NCI-H748 (cell line): ENCODE data around the gene SLC48A1.

Experiments
- DNase-seq: peaks from one replicate; lab custom pipeline; 2025; ENCODE audit not compliant: unreplicated experiment; lab: John Stamatoyannopoulos, UW

The SLC48A1 gene

GRCh38 chr12:47773062-47773857 is at the start of gene SLC48A1:
Gene SLC48A1, plus strand, starts transcription at chr12:47773238. Its CDS starts 67 bp downstream, at chr12:47773305.
- peak; percentile 80 for DNase-seq

DNA sequence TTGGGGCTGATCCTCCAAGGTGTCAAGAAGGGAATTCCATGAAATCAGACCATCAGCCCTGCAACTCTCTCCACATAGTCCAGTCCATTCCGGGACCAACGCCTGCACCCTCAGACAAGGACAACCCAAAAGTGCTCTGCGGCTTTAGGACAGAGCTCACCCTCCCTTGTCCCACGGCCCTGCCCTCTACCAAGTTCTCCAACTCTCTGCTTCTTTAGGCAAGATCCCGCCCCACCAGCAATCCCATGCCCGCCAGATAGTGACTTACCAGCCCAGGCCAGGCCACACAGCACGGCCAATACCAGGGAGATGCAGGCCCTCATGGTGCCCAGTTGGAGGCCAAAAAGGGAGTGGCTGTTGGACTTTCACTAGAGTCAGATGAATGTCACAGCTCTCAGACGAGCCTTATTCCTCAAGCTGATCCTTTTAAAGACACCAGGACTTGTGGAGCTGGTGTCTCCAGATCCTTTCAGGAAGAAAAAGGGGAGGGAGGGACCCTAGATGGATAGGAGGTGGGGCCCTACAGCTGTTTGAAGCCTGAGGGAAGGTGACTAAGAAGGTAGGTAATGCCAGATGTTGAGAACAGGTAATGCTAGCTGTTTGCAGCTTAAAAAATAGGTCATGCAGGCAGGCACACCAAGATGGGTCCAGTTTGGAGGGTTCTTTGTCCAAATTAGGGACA is 47.8 kb upstream of the SLC48A1 start, which contains the start of gene ENDOU:
TSS of gene ENDOU (minus strand) at position 400 of the 682 bp plus-strand sequence. CDS start at position 323, 77 bp downstream.
- no peak for DNase-seq

DNA sequence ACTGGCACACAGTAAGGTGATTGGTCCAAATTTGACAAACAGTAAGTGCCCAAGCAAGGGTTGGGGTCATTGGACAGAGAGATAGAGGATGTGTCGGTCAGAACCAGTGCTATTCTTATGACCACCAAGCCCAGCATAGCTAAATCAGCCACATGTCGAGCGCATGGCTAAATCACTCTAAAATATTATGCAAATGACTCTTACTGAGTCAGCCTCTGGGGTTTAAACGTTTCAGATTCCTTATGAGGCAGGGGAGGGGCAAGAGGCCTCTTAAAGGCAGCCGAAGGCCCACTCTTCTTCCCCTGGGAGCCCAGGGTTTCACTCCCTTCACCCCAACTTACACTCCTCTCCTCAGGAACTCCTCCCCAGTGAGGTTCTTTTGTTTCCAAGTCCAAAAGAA is 47.1 kb upstream of the SLC48A1 start:
- DNase-seq = no peak

DNA sequence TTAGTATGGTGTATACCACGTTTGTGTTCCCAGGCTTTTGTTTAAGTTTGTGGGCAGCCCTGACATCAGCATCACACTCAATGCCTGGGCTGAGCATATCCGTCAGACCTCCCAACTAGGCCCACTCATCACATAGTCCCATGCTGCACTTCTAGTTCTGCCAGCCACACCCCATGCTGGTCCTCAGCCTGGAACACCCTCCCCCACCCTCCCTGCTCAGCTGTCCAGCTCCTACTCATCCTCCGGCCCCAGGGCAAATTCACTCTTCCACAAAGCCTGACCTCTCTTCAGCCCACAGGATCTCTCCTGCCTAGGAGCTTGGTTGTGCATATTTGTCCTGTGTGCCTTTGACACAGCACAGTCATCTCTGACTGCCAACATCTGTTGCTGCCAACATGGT is 43.8 kb upstream of the SLC48A1 start:
- no peak for DNase-seq

DNA sequence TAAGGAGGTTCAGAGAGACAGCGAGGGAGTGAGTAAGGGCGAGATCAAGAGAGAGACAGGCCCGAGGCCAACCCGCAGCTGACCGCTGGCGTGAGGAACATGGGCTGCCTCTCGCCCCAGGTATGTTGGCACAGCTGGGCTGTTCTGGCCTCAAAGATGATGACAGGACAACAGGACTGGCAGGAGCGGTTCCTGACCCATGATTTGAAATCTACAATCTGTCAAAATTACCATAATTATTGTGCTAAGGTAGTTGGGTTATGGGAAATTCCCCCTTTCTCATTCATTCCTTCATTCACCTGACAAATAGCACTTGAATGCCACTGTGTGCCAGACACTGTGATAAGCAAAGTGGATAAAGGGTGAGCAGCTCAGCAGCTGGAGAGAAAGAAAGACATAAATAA is 42.7 kb upstream of the SLC48A1 start:
- DNase-seq = no peak

DNA sequence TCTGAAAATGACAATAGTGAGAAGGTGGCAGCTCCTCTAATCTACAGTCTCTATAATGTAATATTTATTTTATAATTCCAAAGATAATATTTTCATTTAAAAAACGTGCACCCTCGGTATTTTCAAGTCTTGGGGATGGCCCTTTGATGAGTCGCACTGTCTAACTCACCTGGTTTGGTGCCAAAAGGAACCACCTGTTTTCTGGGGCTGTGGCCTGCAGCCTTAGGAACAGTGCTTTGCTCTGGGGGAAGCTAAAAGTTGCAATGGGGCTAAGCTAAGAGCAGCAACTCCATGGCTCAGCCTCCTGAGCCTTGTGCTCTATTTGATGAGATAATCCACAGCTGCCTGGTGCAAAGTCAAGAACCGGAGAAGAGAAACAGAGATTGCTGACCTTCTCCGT is 41.3 kb upstream of the SLC48A1 start:
- no peak for DNase-seq

DNA sequence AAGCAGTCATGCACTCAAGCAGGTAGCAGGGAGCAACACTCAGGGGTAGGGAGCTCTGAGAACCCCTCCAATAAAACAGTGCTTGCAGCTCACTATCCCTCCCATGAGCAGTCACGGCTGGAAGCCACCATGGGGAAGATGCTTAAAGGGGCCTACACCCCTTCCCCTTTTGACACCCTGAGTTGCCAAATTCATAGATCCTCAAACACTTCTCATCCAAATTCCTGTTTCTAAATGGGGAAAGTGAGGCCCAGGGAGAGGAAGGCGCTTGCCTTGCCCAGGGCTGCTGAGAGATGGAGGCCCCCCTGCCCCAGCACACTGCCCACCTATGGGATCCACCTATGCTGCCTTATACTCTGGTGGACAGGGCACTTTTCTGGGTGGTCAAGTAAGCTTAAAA is 40.5 kb upstream of the SLC48A1 start:
- no peak for DNase-seq

DNA sequence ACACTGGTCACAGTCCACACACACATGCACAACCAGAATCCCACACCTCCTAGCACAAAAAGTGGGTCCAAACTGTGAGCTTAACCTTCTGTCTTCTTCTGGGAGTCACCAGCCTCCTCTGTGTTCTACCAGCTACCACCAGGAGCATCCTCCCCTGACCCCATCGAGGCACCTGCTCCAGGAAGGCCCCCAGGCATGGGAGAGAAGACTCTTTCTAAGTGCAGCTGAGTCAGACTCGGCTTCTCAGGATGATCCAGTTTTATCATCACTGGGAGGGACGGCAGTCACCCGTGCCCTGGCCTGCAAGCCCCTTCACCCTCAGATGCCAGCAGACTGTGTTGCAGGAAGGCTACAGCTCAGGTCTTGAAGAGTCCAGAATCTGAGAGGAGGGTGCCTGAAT is 39.9 kb upstream of the SLC48A1 start:
- DNase-seq = no peak

GRCh38 chr12:47734725-47735480 is 38.1 kb upstream of the SLC48A1 start:
- no peak for DNase-seq

GRCh38 chr12:47735649-47736048 is 37.4 kb upstream of the SLC48A1 start:
- no peak for DNase-seq

DNA sequence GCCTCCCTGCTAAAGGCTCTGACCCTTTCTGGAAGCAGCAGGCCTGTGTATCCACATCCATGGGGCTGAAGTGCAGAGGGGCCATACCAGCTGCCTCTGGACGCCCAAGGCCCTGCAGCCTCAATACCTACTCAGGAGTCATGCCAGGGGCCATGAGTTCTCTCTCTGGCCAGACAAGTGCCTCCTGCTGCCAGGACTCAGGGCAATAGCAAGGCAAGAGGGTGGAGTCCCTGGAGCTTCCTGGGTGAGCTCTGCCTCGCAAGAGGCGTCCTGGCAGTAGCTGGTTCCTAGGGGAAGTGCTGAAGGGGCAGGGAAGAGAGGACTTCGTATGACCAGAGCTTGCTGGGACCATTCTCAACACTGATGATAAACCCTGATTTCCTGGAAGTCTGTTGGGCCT is 36.8 kb upstream of the SLC48A1 start:
- no peak for DNase-seq

DNA sequence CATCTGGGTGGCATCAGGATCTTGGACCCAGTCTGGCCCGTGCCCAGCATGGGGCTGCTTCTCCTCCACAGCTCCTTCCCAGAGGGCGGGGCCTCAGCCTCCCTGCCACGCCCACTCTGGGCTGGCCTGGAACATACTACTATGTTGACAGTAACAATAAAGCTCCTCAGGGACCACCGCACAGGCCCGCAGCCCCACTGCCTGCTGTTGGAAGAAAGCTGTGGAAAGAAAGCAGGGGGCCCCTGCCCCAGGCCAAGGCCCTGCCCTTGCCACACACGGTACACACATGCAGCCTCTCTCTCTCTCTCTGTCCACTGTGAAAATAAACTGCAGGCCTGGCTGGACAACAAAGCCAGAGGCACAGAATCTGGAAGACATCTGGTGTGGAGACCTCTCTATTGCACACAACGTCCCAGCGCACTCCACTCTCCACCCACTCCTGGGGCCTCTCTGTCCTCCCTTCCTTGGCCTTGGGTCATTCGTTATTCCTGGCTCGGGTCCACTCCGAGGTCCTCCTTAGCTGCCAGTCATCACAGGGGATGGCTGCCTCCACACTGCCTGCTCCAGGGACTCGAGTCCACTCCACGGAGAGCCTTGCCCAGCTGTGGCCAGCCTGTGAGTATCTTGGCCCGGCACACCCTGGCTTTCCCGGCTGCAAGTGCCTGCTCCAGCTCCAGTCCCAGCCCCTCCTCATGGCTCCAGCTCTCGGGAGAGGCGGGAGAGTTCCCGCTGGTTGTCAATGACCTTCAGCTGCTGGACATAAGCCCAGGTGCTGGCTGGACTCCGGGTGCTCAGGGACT is 36.0 kb upstream of the SLC48A1 start:
- peak; percentile 14 for DNase-seq

DNA sequence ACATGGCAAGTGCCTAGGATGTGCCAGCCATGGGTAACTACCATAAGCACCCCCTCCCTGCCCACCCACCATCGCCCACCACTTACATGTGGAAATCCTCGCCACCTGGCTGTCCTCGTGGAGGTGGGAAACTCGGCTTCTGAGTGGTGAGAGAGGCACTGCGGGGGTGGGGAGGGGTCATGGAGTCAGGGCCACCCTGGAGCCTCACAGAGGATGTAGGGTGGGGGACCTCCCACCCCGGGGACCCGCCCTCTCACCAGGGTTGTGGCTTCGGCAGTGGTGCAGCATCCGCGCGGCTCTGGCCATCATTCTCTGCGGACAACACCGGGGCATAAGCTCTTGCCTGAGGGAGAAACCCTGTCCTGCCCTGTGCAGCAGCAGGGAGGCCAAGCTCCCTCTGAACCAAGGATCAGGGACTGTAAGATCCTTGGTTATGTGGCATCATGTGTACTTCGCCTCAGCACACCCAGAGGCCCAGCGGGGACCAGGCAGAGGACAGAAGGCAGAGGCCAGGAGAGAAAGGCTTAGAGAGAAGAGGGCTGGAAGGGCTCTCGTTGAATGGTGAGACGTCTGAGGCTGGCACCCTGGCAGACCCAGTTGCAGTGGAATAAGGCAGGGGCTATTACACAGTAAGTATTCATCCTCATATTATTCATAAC is 35.0 kb upstream of the SLC48A1 start:
- DNase-seq = no peak

GRCh38 chr12:47739297-47739696 is 33.7 kb upstream of the SLC48A1 start:
- DNase-seq = no peak

GRCh38 chr12:47739979-47740378 is 33.1 kb upstream of the SLC48A1 start:
- DNase-seq = no peak

GRCh38 chr12:47740606-47741339 is 32.3 kb upstream of the SLC48A1 start:
- no peak for DNase-seq

DNA sequence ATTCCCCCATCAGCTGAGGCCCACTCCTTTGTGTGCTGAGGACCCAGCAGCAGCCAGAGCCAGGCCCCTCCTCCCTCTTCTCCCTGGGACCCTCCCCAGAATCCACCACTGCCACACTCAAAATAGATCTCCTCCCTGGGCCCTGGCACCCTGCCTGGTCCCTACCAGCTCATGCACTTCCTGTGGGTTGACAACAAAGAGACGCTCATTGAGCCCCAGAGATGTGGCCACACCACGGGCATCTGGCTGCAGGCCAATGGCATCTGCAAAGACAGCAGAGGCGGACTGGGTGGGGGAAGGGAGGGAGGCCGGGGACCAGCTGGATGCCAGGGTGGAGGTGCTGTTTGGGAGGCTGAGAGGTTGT is 31.7 kb upstream of the SLC48A1 start:
- DNase-seq = peak; percentile 93

GRCh38 chr12:47742253-47742825 is 30.7 kb upstream of the SLC48A1 start:
- peak; percentile 47 for DNase-seq

DNA sequence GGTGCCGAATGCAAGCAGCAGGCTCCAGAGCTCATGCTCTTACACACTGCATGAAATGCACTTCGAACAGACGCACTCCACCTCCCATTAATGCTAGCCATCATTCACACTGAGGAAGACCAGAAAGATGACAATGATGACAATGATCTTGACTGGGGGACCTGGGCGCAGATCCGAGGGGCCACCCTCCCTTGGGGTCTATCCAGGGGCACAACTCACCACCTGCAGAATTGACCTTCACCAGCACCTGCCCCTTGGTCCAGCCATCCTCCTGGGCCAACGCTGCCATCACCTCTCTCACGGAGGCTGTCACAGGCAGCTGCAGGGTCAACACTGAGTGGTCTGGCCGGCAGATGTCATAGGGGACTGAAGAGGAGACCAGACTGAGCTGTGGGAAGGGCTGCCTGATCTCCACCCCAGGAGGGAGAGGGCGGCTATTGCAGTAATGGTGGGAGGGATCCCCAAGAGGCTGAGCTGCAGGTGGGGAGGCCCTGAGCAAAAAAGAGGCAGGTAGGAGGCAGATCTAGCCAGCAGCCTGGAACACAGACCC is 29.7 kb upstream of the SLC48A1 start:
- no peak for DNase-seq
